SW480 (cell line): ENCODE results near the gene DPF3.

Source experiments
- DNase-seq: peaks from one replicate; pipeline ENCODE4 v3.0.0-alpha.2; 2016; ENCODE audit warnings: low spot score

DPF3 gene

DNA sequence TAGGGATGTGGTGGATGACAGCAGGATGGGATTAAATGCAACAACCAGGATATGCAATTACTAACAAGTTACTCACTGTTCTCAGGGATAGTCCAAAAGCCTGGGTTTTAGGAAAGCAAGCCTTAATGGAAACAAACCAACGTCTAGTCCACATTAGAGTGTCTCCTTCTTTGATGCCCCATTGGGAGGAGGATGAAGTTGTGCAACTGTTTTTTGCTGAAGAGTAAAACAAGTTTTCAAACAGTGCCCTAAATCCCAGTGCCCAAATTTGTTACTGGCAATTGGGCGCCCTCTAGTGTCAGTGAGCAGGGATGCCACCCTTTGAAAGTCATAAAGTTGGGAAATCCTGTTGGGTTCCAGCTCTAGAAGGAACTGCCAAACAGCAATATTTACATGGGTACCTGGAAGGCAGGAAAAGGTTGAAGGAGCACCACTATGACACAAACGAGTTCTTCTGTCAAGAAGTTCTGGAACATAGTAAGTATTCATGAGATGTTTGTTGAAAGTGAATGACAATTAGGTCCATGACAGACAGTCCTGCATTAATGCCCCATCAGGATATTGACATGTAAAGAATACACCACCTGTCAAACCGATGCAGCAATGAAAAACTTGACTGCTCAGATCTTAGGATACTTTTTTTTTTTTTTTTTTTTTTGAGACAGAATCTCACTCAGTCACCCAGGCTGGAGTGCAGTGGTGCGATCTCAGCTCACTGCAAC is 11.1 kb upstream of the DPF3 start:
- DNase-seq = peak; percentile 73

GRCh38 chr14:72904218-72904617 is 10.3 kb upstream of the DPF3 start:
- DNase-seq = no peak

DNA sequence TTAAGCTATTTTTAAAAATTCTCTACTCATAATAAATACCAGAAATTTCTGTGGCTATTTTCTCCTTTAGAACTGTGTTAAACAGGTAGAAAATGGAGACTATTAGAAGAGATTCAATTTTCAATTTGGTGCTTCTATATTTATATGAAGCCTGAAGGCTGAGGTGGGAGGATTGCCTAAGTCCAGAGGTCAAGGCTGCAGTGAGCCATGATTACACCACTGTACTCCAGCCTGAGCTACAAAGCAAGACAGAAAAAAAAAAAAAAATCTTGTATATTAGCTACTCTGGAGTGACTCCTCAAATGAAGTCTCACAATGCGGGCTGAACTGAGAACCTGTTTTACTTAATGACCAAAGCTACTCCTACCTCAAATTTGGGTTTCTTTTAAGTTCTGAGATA is 9.8 kb upstream of the DPF3 start:
- DNase-seq = no peak

DNA sequence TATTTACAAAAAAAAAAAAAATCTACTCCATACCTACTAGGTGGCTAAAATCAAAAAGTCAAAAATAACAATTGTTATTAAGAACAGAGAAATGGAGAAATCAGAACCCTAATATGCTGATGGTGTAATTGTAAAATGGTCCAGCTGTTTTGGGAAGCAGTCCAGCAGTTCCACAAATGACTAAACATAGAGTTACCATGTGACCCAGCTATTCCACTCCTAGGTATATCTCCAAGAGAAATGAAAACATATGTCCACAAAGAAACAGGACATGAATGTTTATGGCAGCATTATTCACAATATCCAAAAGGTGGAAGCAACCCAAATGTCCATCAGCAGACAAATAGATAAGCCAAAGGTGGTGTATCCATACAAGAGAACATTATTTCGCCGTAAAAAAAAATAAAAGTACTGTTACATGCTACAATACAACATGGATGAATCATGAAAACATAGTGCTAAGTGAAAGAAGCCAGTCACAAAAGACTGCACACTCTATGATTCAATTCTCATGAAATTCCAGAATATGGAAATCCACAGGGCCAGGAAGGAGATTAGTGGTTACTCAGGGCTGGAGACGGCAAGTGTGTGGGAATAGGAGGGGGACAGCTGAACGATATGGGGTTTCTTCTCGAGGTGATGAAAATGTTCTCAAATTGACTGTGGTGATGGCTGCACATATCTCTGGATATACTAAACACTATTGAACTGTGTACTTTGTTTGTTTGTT is 9.1 kb upstream of the DPF3 start:
- DNase-seq = no peak

DNA sequence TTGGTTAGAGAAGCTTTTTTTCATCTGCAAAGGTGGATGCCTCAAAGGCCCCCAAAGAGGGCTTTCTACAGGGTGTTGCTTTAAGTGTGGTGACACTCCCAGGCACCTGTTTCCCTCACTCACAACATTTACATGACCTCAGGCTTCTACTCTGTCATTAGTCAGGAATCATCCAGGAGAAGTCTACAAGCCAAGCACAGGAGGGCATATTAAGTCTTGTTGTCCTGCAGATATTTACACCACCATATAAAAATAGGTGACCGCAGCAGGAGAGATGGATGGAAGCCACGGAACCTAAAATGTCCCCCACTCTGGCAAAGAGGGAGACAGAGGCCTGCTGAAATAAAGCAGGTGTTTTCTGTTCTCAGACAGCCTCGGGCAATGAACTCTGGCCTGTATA is 7.5 kb upstream of the DPF3 start:
- DNase-seq = no peak

GRCh38 chr14:72898448-72898847 is 4.5 kb upstream of the DPF3 start:
- no peak for DNase-seq

DNA sequence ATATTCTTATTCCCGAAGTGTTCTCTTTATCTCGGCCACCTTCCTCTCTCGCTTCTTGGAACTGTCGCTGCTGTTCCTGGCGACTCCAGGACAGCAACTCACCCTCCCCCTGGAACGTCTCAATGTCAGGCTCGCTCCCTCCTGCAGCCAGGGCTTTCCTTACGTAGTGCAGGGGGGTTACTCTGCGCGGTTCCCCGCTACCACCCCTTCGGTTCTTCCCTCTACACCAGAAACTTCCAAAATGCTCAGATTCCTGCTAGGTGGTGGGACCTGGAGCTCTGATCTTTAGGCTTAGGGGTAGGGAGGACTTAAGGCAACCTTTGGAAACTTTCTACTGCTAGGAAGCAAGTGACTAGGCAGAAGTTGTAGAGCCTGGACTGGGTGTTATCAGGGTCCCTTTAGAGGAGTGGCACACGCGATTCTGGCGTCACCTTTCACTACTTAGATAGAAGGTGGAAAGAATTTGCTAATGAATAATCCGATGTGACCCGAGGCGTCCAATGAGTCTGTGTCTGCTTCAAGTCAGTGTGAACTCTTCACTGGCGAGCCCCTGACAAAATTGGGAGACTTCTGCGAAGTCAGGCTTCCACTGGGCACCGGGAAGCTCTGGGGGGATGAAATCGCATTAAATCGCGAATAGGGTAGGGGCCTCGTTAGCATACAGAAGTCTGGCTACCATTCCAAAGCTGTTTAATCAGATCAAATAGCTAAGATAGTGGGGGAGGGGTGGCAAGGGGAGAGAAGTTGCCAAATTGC is 900 bp upstream of the DPF3 start:
- peak; percentile 31 for DNase-seq

DNA sequence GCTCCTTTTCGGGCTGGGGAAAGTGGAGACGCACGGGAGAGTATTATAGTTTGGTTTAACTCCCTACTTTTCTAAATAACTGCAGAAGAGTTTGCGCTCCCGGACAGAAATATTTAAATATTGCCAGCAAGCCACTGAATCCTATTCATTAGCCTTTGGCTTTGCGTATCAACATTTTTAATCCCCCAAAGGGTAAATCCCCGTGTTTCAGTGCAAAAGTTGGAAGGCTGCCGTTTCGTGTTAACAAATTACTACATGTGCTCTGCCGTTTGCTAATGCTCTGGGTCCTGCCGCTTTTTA is 372 bp upstream of the DPF3 start:
- DNase-seq = no peak

DNA sequence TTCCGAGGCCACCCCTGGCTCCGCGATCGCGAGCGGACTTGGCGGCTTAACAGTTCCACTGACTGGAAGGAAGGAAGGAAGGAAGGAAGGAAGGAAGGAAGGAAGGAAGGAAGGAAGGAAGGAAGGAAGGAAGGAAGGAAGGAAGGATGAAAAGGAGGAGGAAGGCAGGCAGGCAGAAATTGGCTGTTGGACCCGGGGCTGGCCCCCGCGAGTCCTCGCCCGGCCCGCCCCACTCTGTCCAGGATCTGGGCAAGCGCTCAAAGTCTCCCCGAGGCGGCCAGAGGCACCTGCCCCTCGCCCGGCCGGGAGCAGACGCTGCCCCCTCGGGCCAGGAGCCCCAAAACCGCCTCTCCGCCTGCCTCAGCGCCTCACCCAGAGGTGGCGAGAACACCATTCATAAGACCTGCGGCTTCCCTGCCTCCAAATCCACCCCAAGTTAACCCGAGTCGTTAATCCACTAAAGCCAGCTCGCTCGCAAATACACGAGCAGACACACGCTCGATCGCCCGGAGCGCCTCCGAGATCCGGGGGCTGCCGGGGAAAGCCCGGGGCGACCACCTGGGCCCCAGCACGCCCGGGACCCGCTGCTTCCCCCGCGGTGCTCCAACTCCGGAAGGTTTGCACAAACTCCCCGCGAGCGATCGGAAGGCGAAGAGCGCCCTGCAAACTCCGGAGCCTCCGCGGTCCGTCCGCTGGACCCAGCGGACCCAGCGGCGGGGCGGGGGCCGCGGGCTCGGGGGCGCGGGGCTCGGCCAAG is 844 bp downstream of the DPF3 start:
- peak; percentile 34 for DNase-seq

GRCh38 chr14:72892103-72892878 is 1.6 kb downstream of the DPF3 start:
- DNase-seq = peak; percentile 45

DNA sequence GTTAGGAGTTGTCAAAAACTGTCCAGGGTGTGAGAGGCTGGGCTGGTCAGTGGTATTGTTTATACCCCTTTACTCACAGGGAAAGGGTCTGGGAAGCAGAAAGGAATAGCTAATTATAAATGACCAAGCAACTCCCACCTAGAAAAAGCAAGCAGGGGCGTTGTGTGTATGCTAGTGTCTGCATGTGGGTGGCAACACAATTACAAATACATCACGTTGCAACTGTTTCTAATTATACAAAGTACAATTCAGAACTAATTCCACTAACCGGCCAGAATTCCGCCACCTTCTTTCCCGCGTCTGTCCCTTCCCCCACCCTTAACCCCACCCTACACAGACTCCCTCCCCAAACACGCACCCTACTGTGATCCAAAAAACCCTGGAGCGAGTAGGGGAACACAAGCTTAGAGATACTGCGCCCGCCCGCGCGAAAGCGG is 2.2 kb downstream of the DPF3 start:
- DNase-seq = no peak

DNA sequence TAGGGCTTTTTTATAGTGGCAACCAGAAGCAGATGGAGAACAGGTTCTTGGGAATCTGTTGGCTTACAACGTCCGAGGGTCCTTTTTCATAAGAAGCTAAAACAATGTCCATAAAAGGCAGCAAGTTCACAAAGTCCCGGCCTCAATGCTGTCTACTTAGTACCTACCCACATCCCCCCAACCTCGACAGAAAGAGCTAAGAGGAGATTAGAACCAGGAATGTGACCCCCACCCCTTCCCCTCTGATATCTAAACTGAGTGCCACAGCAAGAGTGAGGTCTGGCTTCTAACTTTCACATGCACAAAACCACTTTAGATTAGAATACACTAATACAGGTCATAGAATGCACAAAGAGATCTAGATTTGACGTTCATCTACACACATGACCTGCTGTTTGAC is 4.5 kb downstream of the DPF3 start:
- DNase-seq = no peak

DNA sequence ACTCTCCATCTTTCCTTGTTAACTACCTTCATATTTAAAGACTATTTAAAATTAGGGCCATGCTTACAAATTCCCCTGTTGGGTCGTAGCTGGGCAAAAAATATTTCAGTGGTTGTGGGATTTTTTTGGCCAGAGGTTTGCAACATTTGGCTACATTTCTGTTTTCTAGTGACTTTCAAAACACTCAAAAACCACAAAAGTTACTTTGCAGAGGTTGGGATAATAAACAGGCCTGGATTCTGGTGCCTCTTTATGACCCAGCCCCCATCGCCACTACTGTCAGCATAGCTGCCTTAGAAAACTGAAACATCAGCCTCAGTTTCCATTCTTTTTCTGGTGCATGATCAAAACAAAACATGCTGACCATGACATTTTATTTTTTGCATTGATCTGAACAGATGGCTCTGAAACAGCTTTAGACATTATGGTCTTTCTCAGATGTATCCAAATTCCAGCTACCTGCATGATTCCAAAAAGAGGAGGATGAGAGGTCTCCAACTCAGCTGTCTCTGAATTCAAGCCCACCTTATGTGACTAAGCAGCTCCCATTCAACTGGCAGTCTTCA is 5.2 kb downstream of the DPF3 start:
- DNase-seq = no peak

DNA sequence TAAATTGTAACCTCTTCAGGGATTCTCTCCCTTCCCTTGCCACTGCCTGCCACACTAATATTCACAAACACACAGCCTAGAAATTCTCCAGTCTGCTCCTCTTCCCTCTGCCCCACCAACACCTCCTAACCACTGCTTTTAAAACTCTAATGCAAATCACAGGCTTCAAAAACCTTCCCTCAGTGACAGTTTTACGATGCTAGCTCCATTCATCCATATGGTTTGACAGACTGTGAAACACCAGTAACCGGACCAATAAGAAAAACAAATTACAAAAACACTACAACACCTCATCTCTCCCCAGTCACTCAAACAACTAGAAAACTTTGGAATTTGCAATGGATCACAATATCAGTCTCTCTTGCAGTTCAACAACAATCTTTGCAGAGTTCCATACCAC is 5.7 kb downstream of the DPF3 start:
- DNase-seq = no peak

GRCh38 chr14:72887514-72887913 is 6.4 kb downstream of the DPF3 start:
- no peak for DNase-seq

DNA sequence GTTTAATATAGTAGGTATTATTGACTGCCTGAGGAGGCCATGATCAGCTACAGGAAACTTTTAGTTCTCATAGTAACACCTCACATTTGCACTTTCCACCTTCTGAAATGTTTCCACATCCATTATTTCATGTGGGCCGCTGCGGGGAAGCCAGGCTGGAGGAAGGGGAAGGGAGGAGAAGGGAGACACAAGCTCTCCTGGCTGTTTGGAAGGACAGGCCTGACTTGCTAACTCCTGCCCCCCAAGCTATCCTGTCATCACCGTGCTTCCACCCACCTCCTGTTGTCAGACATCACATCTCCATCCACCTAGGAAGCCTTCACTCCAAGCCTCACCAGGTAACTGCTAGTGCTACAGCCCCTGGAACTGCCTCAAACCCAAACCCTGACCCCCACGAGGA is 9.5 kb downstream of the DPF3 start:
- DNase-seq = no peak

GRCh38 chr14:72883961-72884360 is 9.9 kb downstream of the DPF3 start:
- DNase-seq = no peak

DNA sequence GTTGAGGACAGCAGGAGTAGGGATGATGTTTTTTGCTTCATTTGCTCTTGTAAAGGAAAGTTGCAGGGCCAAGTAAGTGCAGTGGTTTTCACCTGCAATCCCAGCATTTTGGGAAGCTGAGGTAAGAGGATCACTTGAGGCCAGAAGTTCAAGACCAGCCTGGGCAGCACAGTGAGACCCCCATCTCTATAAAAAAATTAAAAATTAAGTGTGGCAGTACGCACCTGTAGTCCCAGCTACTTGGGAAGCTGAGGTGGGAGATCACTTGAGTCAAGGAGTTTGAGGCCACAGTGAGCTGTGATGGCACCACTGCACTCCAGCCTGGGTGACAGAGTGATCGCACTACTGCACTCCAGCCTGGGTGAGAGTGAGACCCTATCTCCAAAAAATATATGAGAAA is 10.8 kb downstream of the DPF3 start:
- DNase-seq = no peak

- no peak for DNase-seq
Observed at GRCh38 chr14:72882463-72882862, 11.4 kb downstream of the DPF3 start.

GRCh38 chr14:72882047-72882446 is 11.9 kb downstream of the DPF3 start:
- DNase-seq = no peak

- DNase-seq = no peak
Observed at GRCh38 chr14:72881543-72881942, 12.4 kb downstream of the DPF3 start.
